ENCODE measurements around the gene FBXO10. TPM values are rescaled to one million over a fixed set of nuclear protein-coding genes. Genes with fewer than 3 reads are reported as not detected.
"Not testable (repeated sequence)": the region's sequence is repeated elsewhere in the genome, so short reads cannot be mapped to it uniquely, and the experiment has no call there.

Gene FBXO10
- total RNA-seq, 2 experiments from 2014 or later = 1.9 TPM

DNA sequence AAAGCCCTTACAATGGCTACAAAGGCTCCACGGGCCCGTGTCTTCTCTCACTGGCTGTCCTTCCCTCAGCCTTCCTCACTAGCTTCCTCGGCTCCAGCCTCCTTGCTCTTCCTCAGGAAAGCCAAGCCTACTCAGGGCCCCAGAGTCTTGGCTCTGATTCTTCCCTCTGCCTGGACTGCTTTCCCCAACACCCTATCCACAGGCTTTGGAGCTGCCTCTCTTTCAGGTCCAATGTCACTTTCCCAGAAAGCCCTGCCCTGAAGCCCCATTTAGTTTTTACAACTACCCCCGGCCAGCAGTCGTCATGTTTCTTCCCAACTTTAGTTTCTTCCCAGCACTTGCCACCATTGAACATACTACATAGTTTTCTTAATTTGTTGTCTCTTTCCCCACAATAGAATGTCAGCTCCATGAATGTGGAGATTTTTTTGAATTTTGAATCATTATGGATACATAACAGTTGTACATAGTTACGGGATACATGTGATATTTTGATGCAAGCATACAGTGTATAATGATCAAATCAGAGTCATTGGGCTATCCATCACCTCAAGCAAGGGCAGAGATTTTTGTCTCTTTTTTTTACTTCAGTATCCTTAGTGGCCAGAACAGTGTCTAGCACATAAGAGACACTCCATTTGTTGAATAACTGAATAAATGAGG is 33.7 kb upstream of the FBXO10 start:
- Mint-ChIP-seq H3K36me3 (no peaks in the 10 kb centered on the region), H3K4me1 (no peaks in the 10 kb centered on the region), H3K4me3 (no peak overlapping the region), H3K27ac (no peak overlapping the region), H3K27me3 (no peaks in the 10 kb centered on the region), H3K9me3 (no peaks in the 10 kb centered on the region)
- DNase-seq = no peak

DNA sequence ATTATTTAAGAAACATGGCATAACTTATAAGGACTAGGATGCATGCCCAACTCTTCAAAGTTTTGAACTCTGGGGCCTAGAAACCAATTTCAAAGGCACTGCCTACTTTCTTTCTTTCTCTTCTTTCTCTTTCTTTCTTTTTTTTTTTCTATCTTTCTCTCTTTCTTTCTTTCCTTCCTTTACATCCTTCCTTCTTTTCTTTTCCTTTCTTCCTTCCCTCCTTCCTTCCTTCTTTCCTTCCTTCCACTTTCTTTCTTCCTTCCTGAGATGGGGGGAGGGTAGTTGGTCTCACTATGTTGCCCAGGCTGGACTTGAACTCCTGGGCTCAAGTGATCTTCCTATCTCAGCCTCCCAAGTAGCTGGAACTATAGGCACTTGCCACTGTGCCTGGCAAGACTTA is 32.1 kb upstream of the FBXO10 start:
- Mint-ChIP-seq H3K4me1 (no peaks in the 10 kb centered on the region), H3K9me3 (no peaks in the 10 kb centered on the region), H3K27me3 (peaks cover 6% of the 10 kb centered on the region), H3K36me3 (no peaks in the 10 kb centered on the region), H3K4me3 (no peak overlapping the region), H3K27ac (no peak overlapping the region)
- DNase-seq = no peak

DNA sequence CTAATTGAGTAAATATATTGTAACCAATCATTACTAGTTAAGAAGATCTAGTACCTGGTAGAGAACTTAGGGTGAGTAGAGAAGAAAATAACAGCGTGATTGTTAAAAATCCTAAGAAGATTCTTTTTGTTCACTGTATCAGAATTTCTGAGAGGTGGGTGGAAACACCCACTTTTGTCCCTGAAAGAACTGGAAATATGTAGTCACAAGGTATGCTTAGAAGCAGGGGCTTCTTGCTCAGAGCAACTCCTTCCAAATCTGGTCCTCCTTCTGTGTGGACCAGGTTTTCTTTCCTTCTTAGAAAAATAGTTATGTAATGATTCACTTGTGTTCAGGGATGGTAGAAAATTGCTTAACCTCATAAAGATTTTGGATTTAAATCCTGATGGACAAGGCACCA is 28.1 kb upstream of the FBXO10 start:
- Mint-ChIP-seq H3K4me1 (no peaks in the 10 kb centered on the region), H3K4me3 (no peak overlapping the region), H3K27me3 (peaks cover 19% of the 10 kb centered on the region), H3K27ac (no peak overlapping the region), H3K36me3 (no peaks in the 10 kb centered on the region), H3K9me3 (no peaks in the 10 kb centered on the region)
- no peak for DNase-seq

DNA sequence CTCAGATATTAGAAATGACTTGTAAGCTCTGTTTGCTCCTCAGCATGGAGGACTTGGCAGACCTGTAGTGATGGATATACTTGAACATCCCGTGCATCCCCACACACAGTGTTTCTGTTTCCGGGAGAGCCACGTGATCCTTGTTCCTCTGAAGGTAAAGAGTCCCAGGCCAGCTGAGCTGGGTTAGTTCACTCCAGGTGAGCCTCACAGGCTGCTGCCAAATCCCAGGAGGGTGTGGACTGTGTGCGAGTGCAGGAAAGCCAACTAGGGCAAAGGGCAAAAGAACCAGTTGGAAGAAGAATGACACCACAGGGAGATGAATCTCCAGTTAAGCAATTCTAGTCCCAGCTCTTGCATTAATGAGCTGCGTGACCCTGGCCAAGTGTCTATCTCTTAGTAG is 26.6 kb upstream of the FBXO10 start:
- DNase-seq = no peak
- Mint-ChIP-seq H3K27ac (no peak overlapping the region), H3K9me3 (no peaks in the 10 kb centered on the region), H3K4me3 (no peak overlapping the region), H3K36me3 (no peaks in the 10 kb centered on the region), H3K27me3 (peaks cover 19% of the 10 kb centered on the region), H3K4me1 (no peaks in the 10 kb centered on the region)

DNA sequence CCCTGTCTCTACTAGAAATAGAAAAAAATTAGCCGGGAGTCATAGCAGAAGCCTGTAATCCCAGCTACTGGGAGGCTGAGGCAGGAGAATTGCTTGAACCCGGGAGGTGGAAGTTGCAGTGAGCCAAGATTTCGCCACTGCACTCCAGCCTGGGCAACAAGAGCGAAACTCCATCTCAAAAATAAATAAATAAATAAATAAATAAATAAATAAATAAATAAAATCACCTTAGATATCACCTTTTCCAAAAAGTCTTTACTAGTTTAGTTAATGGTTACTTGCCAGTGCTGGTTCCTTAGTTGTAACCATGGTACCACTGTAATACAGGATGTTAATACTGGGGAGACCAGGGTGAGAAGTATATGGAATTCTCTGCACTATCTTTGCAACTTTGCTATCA is 25.9 kb upstream of the FBXO10 start:
- not testable (repeated sequence) for H3K4me1 Mint-ChIP-seq, H3K9me3 Mint-ChIP-seq, H3K27ac Mint-ChIP-seq, H3K4me3 Mint-ChIP-seq, DNase-seq, H3K36me3 Mint-ChIP-seq
- peaks cover 19% of the 10 kb centered on the region for H3K27me3 Mint-ChIP-seq

DNA sequence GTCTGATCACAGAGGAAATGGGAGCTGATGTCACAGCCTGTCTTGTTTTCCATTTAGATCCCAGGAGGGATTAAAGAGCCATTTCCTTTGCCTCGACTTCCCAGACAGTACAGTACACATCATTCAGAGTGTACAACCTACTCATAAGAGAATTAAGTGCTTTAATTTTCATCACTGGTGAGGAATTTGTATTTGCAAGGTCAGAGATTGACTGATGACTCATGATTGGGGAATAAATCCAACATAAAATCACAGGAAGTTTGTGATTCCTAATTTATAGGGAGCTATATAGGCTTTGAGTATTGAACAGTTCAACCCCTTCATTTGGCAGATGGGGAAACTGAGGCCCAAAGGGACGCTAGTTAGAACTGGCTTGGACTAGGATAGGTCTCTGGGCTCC is 20.3 kb upstream of the FBXO10 start:
- DNase-seq = no peak
- Mint-ChIP-seq H3K4me1 (peaks cover 12% of the 10 kb centered on the region), H3K27me3 (peaks cover 18% of the 10 kb centered on the region), H3K4me3 (no peak overlapping the region), H3K27ac (no peak overlapping the region), H3K9me3 (no peaks in the 10 kb centered on the region), H3K36me3 (peaks cover 10% of the 10 kb centered on the region)

DNA sequence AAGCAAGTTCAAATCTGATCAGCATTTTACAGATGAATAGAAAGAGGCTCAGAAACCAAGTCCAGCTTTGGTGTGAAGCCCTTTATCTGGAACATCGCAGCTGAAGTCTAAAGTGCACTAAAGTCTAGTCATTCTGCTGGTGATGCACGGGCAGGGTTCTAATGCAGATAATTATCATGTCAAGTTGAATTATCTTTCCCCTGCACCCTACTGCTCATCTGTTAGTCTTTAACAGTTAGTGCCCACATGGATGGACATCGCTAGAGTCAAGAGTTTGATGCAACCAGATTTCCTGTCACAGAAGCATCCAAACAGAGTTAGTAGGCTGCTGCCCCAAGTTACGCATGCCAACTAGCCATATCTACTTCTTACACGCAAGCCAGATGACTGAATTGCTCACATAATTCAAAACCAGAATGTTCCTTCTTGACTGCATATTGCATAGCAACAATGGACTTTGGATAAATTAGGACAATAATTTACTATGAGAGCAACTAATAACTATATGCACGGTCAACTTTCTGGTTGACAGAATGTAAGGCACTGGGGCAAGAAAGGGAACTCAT is 17.8 kb upstream of the FBXO10 start:
- no peak for DNase-seq
- peak overlapping the region; percentile 25 for H3K4me3 Mint-ChIP-seq
- H3K36me3 Mint-ChIP-seq = peaks cover 26% of the 10 kb centered on the region
- no peaks in the 10 kb centered on the region for H3K9me3 Mint-ChIP-seq
- H3K27ac Mint-ChIP-seq = no peak overlapping the region
- H3K4me1 Mint-ChIP-seq = peaks cover 24% of the 10 kb centered on the region
- peaks cover 16% of the 10 kb centered on the region for H3K27me3 Mint-ChIP-seq

DNA sequence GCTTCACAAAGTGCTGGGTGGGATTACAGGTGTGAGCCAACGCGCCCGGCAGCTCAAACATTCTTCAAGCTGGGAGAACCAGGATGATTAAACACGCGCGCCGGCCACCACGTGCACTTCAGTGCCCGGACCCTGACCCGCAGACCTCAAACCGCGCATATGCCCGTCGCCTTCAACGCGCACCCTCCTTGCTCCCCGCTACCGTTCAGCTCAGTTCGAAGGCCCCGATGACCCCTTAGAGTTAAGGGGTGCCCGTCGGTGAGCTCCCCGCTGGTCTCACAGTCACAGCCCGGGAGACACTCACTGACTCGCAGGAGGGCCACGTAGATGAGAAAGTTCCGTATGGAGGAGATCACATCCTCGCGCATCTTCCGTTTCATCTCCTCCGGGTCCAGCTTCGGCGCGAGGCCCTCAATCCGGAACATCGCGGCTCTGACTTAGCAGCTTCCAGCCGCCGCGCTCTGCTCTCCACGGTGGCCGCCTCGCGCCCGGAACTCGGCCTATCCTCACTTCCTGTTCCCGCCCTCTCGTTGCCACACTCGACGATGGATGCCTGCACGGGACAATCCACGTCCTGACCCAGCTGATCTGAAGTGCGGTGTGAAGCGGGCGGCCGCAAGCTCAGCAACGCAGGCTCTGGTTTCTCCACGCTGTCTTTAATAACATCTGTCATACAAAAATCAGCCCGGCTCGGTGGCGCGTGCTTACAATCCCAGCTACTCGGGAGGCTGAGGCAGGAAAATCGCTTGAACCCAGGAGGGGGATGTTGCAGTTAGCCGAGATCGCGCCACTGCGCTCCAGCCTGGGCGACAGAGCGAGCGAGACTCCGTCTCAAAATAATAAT is 16.1 kb upstream of the FBXO10 start, which contains the start of gene TOMM5:
Gene TOMM5 (minus strand): TSS at position 490 of the 844 bp plus-strand sequence. CDS start 65 bp downstream, at position 425.
- Mint-ChIP-seq H3K4me1 (peaks cover 29% of the 10 kb centered on the region), H3K27me3 (peaks cover 16% of the 10 kb centered on the region), H3K9me3 (no peaks in the 10 kb centered on the region), H3K27ac (peak within 1 kb of the TSS; percentile 99), H3K4me3 (peak within 1 kb of the TSS; percentile 99), H3K36me3 (peaks cover 31% of the 10 kb centered on the region)
- DNase-seq = peak; percentile 92

DNA sequence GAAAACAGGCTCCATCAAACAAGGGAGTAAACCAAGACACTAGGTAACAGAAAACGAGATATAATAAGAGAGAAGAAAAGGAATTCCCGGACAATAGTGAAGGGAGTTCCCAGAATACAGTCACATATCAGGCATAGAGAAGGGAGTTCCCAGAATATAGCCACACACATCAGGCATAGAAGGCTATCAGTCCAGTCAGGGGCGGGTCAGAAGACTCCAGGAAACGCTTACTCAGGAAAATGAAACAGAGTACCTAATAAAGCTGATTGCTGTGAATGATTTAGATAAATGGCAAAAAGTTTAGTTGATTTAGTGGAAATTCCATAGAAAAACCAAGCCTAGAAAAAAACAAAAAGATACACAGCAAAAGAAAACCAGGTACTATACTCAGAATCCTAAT is 11.3 kb upstream of the FBXO10 start:
- H3K27ac Mint-ChIP-seq = peak overlapping the region; percentile 43
- peaks cover 61% of the 10 kb centered on the region for H3K36me3 Mint-ChIP-seq
- no peak overlapping the region for H3K4me3 Mint-ChIP-seq
- peaks cover 20% of the 10 kb centered on the region for H3K4me1 Mint-ChIP-seq
- H3K9me3 Mint-ChIP-seq = no peaks in the 10 kb centered on the region
- no peaks in the 10 kb centered on the region for H3K27me3 Mint-ChIP-seq
- no peak for DNase-seq

DNA sequence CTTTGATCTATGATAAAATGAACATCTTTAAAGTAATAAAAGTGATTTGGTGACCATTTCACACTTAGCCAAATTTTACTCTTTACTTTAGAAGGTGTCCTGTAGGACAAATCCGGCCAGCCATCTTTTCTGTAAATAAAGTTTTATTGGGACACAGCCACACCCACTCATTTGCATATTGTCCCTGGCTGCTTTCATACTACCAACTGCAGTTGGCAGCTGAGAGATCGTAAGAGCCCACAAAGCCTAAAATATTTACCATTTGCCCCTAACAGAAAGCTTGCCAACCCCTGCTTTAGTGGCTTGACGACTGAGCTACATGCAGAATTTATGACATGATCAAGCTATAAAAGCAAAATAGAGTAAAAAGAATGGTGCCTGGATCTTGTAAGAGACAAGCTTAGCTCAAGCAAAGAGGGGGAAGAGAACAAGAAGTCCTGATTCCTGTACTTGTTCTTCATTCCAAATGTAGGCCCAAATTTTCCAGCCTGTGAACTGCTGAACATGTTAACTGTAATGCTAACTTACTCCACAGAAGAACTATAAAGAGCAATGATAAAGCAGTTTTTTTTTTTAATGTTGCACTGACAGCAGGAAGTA is 7.4 kb upstream of the FBXO10 start:
- DNase-seq = no peak
- Mint-ChIP-seq H3K4me1 (peaks cover 6% of the 10 kb centered on the region), H3K27ac (no peak overlapping the region), H3K36me3 (peaks cover 41% of the 10 kb centered on the region), H3K9me3 (no peaks in the 10 kb centered on the region), H3K4me3 (no peak overlapping the region), H3K27me3 (no peaks in the 10 kb centered on the region)

DNA sequence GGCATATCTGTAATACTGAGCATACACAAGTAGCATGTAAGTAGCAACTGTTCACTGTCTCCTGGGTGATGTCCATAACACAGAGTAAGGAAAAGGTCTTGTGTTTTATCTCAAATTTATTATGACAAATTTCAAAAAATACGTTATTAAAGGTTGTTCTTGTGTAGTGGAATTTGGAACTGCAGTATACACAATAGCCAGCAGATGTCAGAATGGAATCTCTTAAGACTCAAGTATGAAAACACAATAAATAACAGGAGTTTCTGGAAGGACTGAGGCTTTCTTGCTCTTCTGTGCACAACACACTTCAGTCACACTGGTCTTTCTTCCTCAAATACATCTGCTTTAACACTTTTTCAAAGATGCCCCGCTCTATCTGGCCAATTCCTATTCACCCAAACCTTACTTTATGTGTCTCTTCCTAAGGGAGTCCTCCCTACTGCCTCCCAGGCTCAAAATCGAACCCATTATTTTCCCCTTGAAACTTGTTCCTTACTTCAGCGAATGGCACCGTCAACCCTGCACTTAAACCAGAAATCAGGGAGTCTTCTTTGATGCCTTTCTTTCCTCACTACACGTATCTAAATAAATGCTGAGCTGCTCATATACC is 6.5 kb upstream of the FBXO10 start:
- no peak overlapping the region for H3K27ac Mint-ChIP-seq
- DNase-seq = no peak
- H3K9me3 Mint-ChIP-seq = no peaks in the 10 kb centered on the region
- peaks cover 38% of the 10 kb centered on the region for H3K36me3 Mint-ChIP-seq
- H3K4me3 Mint-ChIP-seq = no peak overlapping the region
- H3K27me3 Mint-ChIP-seq = no peaks in the 10 kb centered on the region
- peaks cover 2% of the 10 kb centered on the region for H3K4me1 Mint-ChIP-seq

DNA sequence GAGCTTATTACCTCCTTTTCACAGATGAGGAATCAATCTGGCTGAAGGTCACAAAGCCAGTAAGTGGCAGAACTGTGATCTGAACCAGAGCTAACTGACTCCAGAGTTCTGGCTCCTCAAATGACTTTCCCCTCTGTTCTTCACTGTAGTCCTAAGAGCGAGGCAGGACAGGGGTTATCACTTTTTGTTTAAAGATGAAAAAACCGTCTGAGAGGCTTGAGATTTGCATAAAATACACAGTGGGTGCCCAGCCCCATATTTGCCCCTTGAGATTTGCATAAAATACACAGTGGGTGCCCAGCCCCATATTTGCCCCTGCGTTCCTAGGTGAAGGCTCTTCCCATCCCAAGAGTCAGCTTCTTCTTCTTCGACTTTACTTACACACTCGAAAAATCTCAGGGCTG is 667 bp downstream of the FBXO10 start:
- Mint-ChIP-seq H3K27ac (no peak overlapping the region), H3K36me3 (peaks cover 25% of the 10 kb centered on the region), H3K4me1 (peaks cover 18% of the 10 kb centered on the region), H3K4me3 (peak overlapping the region; percentile 43), H3K27me3 (no peaks in the 10 kb centered on the region), H3K9me3 (no peaks in the 10 kb centered on the region)
- no peak for DNase-seq

DNA sequence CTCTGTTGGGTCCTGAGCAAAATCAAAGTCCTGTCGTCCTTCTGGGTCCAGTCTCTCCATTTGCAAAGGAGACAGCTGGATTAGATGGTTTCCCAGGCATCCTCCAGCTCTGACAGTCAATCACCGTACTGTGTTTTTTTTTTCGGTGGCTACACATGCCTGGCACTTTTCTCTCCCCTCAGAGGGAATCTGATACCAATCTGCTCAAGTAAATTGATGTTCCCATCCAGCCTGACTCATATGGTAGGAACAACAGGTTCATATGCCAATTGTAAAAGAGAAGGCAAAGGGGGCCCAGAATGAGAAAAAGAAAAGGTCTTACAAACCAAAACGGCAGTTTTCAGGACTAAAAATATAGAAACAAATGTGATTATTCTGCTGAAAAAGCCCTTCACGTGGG is 1.2 kb downstream of the FBXO10 start:
- Mint-ChIP-seq H3K4me3 (no peak overlapping the region), H3K4me1 (peaks cover 18% of the 10 kb centered on the region), H3K27me3 (no peaks in the 10 kb centered on the region), H3K27ac (no peak overlapping the region), H3K9me3 (no peaks in the 10 kb centered on the region), H3K36me3 (peaks cover 21% of the 10 kb centered on the region)
- no peak for DNase-seq

DNA sequence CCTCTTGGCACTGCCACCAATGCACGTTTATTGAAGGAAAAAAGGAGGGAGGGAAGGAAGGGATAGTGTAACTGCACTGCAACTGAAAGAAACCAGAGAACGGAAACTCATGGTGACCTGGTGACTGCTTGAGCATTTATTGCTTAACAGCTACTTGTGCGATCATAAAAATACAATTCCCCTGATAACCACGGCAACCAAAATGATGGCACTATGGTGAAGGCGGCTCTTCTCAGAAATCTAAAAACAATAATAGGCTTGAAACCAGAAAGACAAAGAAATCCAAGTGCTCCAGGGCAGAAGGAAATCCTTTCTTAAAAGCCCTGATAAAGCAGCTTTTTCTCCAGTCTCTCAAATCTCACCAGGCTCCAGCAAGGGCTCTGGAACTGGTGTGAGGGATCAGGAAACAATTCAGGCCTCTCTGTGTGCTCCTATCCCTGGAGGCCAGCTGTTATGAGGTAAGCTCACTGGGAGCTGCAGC is 1.9 kb downstream of the FBXO10 start:
- Mint-ChIP-seq H3K36me3 (peaks cover 21% of the 10 kb centered on the region), H3K4me1 (peaks cover 18% of the 10 kb centered on the region), H3K9me3 (no peaks in the 10 kb centered on the region), H3K27me3 (no peaks in the 10 kb centered on the region), H3K27ac (no peak overlapping the region), H3K4me3 (no peak overlapping the region)
- DNase-seq = no peak

DNA sequence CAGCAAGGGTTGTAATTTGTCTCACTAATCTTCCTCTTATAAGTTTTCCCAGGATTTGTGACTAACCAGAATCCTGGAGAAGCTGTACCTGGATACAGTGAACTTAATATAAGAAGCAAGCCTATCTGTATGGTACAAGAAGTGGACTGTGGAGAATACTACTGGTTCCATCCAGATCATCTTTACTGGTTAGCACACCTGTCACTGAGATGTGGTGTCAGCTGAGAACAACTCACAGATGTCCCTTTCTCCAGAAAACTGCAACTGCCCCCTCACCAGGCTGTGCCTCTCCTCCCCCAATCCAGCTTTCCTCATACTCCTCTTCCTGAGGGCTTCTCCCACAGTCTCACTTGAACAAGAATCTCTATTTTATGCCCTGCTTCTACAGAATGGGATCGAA is 4.9 kb downstream of the FBXO10 start:
- H3K36me3 Mint-ChIP-seq = peaks cover 16% of the 10 kb centered on the region
- no peak overlapping the region for H3K27ac Mint-ChIP-seq
- H3K4me1 Mint-ChIP-seq = peaks cover 6% of the 10 kb centered on the region
- H3K27me3 Mint-ChIP-seq = no peaks in the 10 kb centered on the region
- no peaks in the 10 kb centered on the region for H3K9me3 Mint-ChIP-seq
- no peak for DNase-seq
- no peak overlapping the region for H3K4me3 Mint-ChIP-seq
